Body of pancreas (tissue), 4 donors: ENCODE data around the gene PTPRN2. TPM values are rescaled to one million over a fixed set of nuclear protein-coding genes. Genes with fewer than 3 reads are reported as not detected.

Experiments
- ATAC-seq: fragments of 150-250 bp; one replicate; pipeline ENCODE4 v1.9.1; 2016
- DNase-seq, 4 donors: peaks; one replicate each; pipeline ENCODE4 v3.0.0-alpha.2; 2019
- H3K27ac ChIP-seq, 4 donors: fragments of 200-600 bp; sonication (generic); 1 replicate in 3 of 4; 2 replicates in 1 of 4; pipeline versions ENCODE4 v1.5.1 to v1.6.1; 2016 to 2019; ENCODE audit warnings: mild to moderate bottlenecking in 1 of 4, mixed read lengths in 1 of 4, moderate library complexity in 1 of 4
- H3K27me3 ChIP-seq, 2 donors: fragments of 200-600 bp; sonication (generic); one replicate each; pipeline ENCODE4 v1.6.0; 2016; ENCODE audit warnings: mild to moderate bottlenecking in 1 of 2
- H3K36me3 ChIP-seq, 2 donors: fragments of 200-600 bp; sonication (generic); replicated peaks in 1 of 2; 2 replicates each; pipeline ENCODE4 v1.5.1; 2016; ENCODE audit warnings: low read depth in 2 of 2; ENCODE audit not compliant: insufficient read depth in 1 of 2
- H3K4me1 ChIP-seq: fragments of 200-600 bp; sonication (generic); one replicate; pipeline ENCODE4 v1.6.0; 2016
- H3K4me3 ChIP-seq, 2 donors: fragments of 200-600 bp; sonication (generic); 1 replicate in 1 of 2; 2 replicates in 1 of 2; pipeline ENCODE4 v1.5.1; 2016 to 2019
- H3K9me3 ChIP-seq, 3 donors: fragments of 200-600 bp; sonication (generic); 1 replicate in 2 of 3; 2 replicates in 1 of 3; pipeline ENCODE4 v1.5.1; 2016
- POLR2A ChIP-seq, 3 donors: fragments of 450-650 bp; IDR thresholded peaks; one replicate each; pipeline ENCODE4 v1.6.1; 2016; ENCODE audit warnings: antibody characterized with exemption in 3 of 3, mild to moderate bottlenecking in 2 of 3
- WGBS, 2 donors: methylation state at CpG; one replicate each; pipeline ENCODE4 v1.1.5; 2017; 5-methylcytosine and 5-hydroxymethylcytosine counted together
- intact Hi-C: fragments of 100-400 bp; cut with DNase I; formaldehyde crosslinking; loops from one replicate; pipeline ENCODE4 v1.15.1; 2023
- total RNA-seq, 2 donors: library from RNA; depleted of rRNA; stranded (reverse); fragments of >200 nt; gene quantifications; one replicate each; pipeline ENCODE4 v1.1.0, GENCODE V29; 2016
- TF ChIP-seq, protein P1 (sequence below), 7 experiments: fragments of 450-650 bp in 4 of 7; fragments of 200-600 bp in 3 of 7; sonication (generic) in 3 of 7; IDR thresholded peaks; one replicate each; pipeline ENCODE4 v1.5.1; 2016 to 2019; ENCODE audit warnings: antibody characterized with exemption in 7 of 7

PTPRN2 gene
- total RNA-seq, 2 donors from 2014 or later = 31.6 to 76.1 TPM

DNA sequence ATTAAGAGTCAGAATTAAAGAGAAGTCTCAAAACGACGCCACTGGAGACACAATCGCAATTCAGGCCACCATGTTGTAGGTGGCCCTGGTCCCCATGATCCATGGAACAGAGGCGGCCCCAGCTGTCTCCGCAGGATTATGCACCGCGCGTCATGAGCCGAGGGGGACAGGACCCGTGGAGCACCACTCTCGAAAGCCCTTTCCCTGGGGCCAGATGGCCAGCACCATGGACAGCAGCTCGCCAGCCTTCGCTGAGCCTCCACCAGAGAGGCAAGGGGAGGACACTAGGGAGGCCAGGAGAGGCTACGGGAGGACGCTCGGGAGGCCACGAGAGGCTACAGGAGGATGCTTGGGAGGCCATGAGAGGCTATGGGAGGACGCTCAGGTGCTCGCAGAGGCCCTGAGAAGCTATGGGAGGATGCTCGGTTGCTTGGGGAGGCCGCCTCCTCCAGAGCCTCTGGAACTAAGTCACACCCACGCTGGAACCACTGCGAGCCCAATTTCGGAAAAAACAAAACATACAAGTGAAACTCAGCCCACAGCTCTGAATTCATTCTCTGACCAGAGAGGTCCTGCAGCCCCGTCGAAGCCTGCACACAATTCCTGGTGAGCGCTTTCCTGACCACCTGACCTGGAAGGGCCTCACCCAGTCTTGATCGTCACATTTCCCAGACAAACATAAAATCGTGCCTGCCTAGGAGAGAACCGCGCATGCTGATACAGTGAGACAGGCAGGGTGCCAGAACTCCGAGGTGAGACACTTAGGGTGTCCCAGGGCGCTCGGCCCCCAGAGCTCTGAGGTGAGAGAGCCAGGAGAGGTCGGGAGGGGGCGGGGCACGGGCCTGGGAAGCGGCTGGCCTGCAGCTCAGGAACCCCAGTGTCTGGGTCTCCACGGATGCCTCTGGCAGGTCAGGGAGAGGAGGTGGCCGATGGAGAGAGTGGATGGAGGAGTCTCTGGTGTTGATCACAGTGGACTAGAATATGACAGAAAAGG is 224.4 kb downstream of the PTPRN2 start:
- DNase-seq = no peak
- no peaks in the 10 kb centered on the region for H3K36me3 ChIP-seq
- 84 to 88% methylated on average over 27 to 40 of the region's 40 CpGs for WGBS, 2 donors
- H3K27ac ChIP-seq = no peak overlapping the region
- no peaks in the 10 kb centered on the region for H3K9me3 ChIP-seq
- H3K27me3 ChIP-seq = no peaks in the 10 kb centered on the region
- intact Hi-C loops = no loop called here
- no peak overlapping the region for H3K4me3 ChIP-seq
- no peaks in the 10 kb centered on the region for H3K4me1 ChIP-seq
- TF ChIP-seq POLR2A (IDR thresholded peaks at IDR 0.05) = no peak
- TF ChIP-seq, protein P1, sequence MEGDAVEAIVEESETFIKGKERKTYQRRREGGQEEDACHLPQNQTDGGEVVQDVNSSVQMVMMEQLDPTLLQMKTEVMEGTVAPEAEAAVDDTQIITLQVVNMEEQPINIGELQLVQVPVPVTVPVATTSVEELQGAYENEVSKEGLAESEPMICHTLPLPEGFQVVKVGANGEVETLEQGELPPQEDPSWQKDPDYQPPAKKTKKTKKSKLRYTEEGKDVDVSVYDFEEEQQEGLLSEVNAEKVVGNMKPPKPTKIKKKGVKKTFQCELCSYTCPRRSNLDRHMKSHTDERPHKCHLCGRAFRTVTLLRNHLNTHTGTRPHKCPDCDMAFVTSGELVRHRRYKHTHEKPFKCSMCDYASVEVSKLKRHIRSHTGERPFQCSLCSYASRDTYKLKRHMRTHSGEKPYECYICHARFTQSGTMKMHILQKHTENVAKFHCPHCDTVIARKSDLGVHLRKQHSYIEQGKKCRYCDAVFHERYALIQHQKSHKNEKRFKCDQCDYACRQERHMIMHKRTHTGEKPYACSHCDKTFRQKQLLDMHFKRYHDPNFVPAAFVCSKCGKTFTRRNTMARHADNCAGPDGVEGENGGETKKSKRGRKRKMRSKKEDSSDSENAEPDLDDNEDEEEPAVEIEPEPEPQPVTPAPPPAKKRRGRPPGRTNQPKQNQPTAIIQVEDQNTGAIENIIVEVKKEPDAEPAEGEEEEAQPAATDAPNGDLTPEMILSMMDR (IDR thresholded peaks at IDR 0.05) = no peak
- ATAC-seq = no peak

DNA sequence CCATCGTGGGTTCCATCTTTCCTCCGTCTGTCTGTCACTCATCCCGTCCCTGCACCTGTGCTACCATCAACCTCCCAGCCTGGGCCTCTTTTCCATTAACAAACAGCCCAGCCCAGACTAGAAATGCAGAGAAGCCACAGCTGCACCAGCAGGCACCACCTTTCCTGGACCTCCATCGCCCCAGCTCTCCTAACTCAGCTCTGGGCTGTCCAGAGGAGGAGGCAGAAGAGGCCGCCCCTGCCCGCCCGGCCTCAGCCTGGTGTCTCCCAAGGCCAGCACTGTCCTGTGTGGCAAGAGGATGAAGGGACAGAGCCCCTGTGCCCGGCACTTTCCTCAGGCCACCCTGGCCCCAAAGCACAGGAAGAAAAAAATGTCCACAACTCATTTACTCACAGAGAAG is 225.6 kb downstream of the PTPRN2 start:
- H3K4me3 ChIP-seq = no peak overlapping the region
- H3K9me3 ChIP-seq = no peaks in the 10 kb centered on the region
- 85 to 88% methylated on average over 5 to 8 of the region's 8 CpGs for WGBS, 2 donors
- no peaks in the 10 kb centered on the region for H3K27me3 ChIP-seq
- H3K27ac ChIP-seq = no peak overlapping the region
- DNase-seq = no peak
- H3K36me3 ChIP-seq = no peaks in the 10 kb centered on the region
- intact Hi-C loops = no loop called here
- no peak for ATAC-seq
- no peak for TF ChIP-seq POLR2A (IDR thresholded peaks at IDR 0.05)
- TF ChIP-seq, protein P1 (IDR thresholded peaks at IDR 0.05) = no peak
- no peaks in the 10 kb centered on the region for H3K4me1 ChIP-seq

DNA sequence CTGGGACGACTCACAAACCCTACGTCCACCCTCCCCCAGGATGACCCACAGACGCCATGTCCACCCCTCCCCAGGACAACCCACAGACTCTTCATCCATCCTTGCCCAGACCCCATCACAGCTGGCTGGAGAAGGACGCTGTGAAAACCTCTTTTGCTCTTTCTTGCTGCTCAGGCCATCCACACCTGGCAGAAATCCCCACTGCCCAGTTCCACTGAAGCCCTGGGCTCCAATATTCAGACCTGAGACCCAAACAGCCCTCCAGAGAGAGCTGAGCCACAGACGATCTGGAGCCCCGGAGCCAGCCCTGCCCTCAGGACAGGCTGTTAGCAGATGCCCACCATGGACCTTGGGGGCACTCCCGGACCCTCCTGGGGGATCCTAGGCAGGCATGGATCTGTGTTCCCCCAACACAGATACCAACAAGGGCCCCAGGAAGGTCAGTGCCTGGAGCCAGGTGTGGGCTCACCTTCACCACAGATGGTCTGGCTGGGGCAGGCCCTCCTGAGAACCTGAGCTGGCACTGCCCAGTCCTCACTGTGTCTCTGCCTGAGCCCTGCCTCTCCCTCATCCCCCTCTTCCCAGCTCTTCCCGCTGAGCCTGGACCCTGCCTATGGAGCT is 226.2 kb downstream of the PTPRN2 start:
- Histone ChIP-seq H3K4me1 (no peaks in the 10 kb centered on the region), H3K4me3 (no peak overlapping the region), H3K27ac (no peak overlapping the region), H3K27me3 (no peaks in the 10 kb centered on the region), H3K36me3 (no peaks in the 10 kb centered on the region), H3K9me3 (no peaks in the 10 kb centered on the region)
- no peak for TF ChIP-seq POLR2A (IDR thresholded peaks at IDR 0.05)
- TF ChIP-seq, protein P1 (IDR thresholded peaks at IDR 0.05) = no peak
- WGBS, 2 donors = 79 to 83% methylated on average over 2 to 7 of the region's 8 CpGs
- DNase-seq = peak in 1 of 4 donors; percentile 7
- ATAC-seq = no peak
- intact Hi-C loops = no loop called here

DNA sequence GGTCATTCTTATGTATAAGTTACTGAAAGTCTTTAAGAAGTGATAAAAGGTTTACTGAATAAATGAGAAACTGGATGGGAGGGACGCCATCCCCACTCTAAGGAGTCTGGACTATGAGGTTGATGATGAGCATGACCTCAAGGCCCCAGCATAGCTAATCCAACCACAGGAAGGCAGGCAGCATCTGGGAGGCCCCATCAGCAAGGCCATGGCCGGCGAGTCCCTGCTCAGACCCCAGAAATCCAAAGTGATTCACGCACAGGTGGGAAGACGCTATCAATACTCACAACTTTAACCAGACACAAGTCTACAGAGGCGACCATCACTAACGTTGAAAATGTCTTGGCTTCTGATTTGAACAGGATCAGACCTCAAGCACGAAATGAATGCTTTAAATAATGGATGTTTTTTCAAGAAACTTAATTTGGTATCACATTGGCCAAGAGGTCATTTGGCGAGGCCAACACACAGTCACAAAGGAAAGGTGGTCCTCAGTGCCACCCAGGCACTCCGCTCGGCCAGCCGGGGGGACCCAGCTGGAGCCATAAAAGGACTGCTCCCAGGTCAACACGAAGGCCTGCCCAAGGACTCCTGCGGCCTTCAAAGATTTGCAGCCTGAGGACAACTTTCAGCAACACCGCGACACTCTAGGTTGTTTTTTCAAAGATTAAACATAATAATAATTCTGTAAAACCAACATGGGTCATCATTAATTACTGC is 228.5 kb downstream of the PTPRN2 start:
- Histone ChIP-seq H3K4me1 (no peaks in the 10 kb centered on the region), H3K27ac (no peak overlapping the region), H3K27me3 (no peaks in the 10 kb centered on the region), H3K4me3 (no peak overlapping the region), H3K36me3 (no peaks in the 10 kb centered on the region), H3K9me3 (no peaks in the 10 kb centered on the region)
- intact Hi-C loops = no loop called here
- DNase-seq (no peak), ATAC-seq (no peak)
- 86 to 93% methylated on average over 16 of the region's 16 CpGs for WGBS, 2 donors
- TF ChIP-seq, protein P1 (IDR thresholded peaks at IDR 0.05) = no peak
- TF ChIP-seq POLR2A (IDR thresholded peaks at IDR 0.05) = no peak
